ENCODE results near the gene LLGL2. TPM values are rescaled to one million over a fixed set of nuclear protein-coding genes. Genes with fewer than 3 reads are reported as not detected.

LLGL2 gene
- total and polyA plus RNA-seq, 10 of the 15 experiments (the other 5 are each of a cell fraction or from before 2014, with no cell fraction given): 0.21 to 9.9 (median 4.5) TPM

DNA sequence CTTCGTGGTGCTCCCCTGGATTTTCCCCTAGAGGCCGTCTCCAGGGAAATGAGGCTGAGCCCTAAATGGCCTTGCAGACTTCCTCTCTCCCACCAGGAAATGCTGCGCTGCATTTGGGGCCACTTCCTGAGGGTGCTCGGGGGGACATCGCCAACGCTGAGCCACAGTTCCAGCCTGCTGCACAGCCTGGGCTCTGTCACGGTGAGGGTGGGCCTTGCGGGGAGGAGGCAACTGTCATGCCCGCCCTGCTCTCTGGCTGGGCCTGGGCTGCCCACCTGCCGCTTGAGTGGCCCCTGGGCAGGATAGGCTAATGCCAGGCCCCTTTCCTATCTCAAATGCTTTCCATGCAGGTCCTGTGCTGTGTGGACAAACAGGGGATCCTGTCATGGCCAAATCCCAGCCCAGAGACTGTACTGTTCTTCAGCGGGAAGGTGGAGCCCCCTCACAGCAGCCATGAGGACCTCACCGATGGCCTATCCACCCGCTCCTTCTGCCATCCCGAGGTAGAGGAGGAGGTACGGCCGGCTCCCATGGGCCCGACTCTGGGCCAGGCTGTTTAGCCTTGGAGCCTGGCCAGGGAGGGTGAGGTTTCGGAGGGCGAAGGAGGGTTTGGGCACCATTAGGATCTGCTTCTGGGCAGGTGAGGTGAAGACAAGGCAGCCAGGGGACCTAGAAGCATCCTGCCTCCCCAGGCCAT lies 34.4 kb upstream of the LLGL2 start (continued):
- TF ChIP-seq, protein P1, sequence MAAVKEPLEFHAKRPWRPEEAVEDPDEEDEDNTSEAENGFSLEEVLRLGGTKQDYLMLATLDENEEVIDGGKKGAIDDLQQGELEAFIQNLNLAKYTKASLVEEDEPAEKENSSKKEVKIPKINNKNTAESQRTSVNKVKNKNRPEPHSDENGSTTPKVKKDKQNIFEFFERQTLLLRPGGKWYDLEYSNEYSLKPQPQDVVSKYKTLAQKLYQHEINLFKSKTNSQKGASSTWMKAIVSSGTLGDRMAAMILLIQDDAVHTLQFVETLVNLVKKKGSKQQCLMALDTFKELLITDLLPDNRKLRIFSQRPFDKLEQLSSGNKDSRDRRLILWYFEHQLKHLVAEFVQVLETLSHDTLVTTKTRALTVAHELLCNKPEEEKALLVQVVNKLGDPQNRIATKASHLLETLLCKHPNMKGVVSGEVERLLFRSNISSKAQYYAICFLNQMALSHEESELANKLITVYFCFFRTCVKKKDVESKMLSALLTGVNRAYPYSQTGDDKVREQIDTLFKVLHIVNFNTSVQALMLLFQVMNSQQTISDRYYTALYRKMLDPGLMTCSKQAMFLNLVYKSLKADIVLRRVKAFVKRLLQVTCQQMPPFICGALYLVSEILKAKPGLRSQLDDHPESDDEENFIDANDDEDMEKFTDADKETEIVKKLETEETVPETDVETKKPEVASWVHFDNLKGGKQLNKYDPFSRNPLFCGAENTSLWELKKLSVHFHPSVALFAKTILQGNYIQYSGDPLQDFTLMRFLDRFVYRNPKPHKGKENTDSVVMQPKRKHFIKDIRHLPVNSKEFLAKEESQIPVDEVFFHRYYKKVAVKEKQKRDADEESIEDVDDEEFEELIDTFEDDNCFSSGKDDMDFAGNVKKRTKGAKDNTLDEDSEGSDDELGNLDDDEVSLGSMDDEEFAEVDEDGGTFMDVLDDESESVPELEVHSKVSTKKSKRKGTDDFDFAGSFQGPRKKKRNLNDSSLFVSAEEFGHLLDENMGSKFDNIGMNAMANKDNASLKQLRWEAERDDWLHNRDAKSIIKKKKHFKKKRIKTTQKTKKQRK (IDR thresholded peaks at IDR 0.05; ENCODE audit: low read depth, low read length): no peak
- TF ChIP-seq ZNF24 (IDR thresholded peaks at IDR 0.05): no peak
- no peak for TF ChIP-seq BHLHE40 (IDR thresholded peaks at IDR 0.05; ENCODE audit: borderline replicate concordance in 1 of 2, low read depth in 2 of 2, low read length in 1 of 2)
- TF ChIP-seq, protein P2, sequence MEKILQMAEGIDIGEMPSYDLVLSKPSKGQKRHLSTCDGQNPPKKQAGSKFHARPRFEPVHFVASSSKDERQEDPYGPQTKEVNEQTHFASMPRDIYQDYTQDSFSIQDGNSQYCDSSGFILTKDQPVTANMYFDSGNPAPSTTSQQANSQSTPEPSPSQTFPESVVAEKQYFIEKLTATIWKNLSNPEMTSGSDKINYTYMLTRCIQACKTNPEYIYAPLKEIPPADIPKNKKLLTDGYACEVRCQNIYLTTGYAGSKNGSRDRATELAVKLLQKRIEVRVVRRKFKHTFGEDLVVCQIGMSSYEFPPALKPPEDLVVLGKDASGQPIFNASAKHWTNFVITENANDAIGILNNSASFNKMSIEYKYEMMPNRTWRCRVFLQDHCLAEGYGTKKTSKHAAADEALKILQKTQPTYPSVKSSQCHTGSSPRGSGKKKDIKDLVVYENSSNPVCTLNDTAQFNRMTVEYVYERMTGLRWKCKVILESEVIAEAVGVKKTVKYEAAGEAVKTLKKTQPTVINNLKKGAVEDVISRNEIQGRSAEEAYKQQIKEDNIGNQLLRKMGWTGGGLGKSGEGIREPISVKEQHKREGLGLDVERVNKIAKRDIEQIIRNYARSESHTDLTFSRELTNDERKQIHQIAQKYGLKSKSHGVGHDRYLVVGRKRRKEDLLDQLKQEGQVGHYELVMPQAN (conservative IDR thresholded peaks at IDR 0.05): no peak
- TF ChIP-seq, protein P3, sequence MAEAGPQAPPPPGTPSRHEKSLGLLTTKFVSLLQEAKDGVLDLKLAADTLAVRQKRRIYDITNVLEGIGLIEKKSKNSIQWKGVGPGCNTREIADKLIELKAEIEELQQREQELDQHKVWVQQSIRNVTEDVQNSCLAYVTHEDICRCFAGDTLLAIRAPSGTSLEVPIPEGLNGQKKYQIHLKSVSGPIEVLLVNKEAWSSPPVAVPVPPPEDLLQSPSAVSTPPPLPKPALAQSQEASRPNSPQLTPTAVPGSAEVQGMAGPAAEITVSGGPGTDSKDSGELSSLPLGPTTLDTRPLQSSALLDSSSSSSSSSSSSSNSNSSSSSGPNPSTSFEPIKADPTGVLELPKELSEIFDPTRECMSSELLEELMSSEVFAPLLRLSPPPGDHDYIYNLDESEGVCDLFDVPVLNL (IDR thresholded peaks at IDR 0.05; ENCODE audit: low read depth, low read length): no peak
- TF ChIP-seq NFXL1 (IDR thresholded peaks at IDR 0.05; ENCODE audit: borderline replicate concordance): no peak
- TF ChIP-seq GABPA (IDR thresholded peaks at IDR 0.05; ENCODE audit: low read depth): no peak
- TF ChIP-seq NFYB (IDR thresholded peaks at IDR 0.05; ENCODE audit: insufficient read depth, low read depth, low read length): no peak
- TF ChIP-seq, protein P4, sequence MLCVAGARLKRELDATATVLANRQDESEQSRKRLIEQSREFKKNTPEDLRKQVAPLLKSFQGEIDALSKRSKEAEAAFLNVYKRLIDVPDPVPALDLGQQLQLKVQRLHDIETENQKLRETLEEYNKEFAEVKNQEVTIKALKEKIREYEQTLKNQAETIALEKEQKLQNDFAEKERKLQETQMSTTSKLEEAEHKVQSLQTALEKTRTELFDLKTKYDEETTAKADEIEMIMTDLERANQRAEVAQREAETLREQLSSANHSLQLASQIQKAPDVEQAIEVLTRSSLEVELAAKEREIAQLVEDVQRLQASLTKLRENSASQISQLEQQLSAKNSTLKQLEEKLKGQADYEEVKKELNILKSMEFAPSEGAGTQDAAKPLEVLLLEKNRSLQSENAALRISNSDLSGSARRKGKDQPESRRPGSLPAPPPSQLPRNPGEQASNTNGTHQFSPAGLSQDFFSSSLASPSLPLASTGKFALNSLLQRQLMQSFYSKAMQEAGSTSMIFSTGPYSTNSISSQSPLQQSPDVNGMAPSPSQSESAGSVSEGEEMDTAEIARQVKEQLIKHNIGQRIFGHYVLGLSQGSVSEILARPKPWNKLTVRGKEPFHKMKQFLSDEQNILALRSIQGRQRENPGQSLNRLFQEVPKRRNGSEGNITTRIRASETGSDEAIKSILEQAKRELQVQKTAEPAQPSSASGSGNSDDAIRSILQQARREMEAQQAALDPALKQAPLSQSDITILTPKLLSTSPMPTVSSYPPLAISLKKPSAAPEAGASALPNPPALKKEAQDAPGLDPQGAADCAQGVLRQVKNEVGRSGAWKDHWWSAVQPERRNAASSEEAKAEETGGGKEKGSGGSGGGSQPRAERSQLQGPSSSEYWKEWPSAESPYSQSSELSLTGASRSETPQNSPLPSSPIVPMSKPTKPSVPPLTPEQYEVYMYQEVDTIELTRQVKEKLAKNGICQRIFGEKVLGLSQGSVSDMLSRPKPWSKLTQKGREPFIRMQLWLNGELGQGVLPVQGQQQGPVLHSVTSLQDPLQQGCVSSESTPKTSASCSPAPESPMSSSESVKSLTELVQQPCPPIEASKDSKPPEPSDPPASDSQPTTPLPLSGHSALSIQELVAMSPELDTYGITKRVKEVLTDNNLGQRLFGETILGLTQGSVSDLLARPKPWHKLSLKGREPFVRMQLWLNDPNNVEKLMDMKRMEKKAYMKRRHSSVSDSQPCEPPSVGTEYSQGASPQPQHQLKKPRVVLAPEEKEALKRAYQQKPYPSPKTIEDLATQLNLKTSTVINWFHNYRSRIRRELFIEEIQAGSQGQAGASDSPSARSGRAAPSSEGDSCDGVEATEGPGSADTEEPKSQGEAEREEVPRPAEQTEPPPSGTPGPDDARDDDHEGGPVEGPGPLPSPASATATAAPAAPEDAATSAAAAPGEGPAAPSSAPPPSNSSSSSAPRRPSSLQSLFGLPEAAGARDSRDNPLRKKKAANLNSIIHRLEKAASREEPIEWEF (IDR thresholded peaks at IDR 0.05; ENCODE audit: insufficient replicate concordance, low read depth, low read length): no peak
- no peak for TF ChIP-seq MYB (IDR thresholded peaks at IDR 0.05; ENCODE audit: borderline replicate concordance, low read depth, low read length)
- TF ChIP-seq WRNIP1 (IDR thresholded peaks at IDR 0.05; ENCODE audit: borderline replicate concordance, low read depth, low read length): no peak
